ENCODE results near the gene ZNF816. TPM values are rescaled to one million over a fixed set of nuclear protein-coding genes. Genes with fewer than 3 reads are reported as not detected.

ZNF816 gene
- 3.5 and 11.5 TPM in 2 replicates for total RNA-seq

GRCh38 chr19:52962394-52963246, at the start of gene ZNF816:
Gene ZNF816, minus strand, starts transcription at chr19:52962881. Its CDS starts 6,792 bp downstream, at chr19:52956089.

GRCh38 chr19:52922841-52923777, 39.6 kb downstream of the ZNF816 start, which contains the start of gene ZNF888:
Gene ZNF888, minus strand, starts transcription at chr19:52923428. Its CDS starts 5,555 bp downstream, at chr19:52917873.

Other genes starting within 250 kb of the ZNF816 start
- gene ZNF611, start 227.8 kb downstream of the ZNF816 start, total RNA-seq, result 5.0 and 5.8 TPM in 2 replicates
- gene ZNF600, start 176.1 kb downstream of the ZNF816 start, total RNA-seq, result 1.4 and 2.0 TPM in 2 replicates
- 8.7 and 9.5 TPM in 2 replicates for gene ZNF28, start 141.2 kb downstream of the ZNF816 start, total RNA-seq
- gene ZNF468, start 105.3 kb downstream of the ZNF816 start, total RNA-seq, result 6.9 and 8.2 TPM in 2 replicates
- 2.0 and 10.8 TPM in 2 replicates for gene ZNF320, start 65.2 kb downstream of the ZNF816 start, total RNA-seq
- 2.7 and 3.5 TPM in 2 replicates for gene ZNF888, start 39.5 kb downstream of the ZNF816 start, total RNA-seq
- not detected in 2 replicates for gene ERVV-1, start 51.0 kb upstream of the ZNF816 start, total RNA-seq
- not detected in 2 replicates for gene ERVV-2, start 81.9 kb upstream of the ZNF816 start, total RNA-seq
- 12.8 and 18.2 TPM in 2 replicates for gene ZNF160, start 140.5 kb upstream of the ZNF816 start, total RNA-seq
- gene ZNF415, start 170.0 kb upstream of the ZNF816 start, total RNA-seq, result 2.7 and 3.7 TPM in 2 replicates
- gene ZNF347, start 196.2 kb upstream of the ZNF816 start, total RNA-seq, result 2.1 and 2.3 TPM in 2 replicates
- gene ZNF665, start 230.5 kb upstream of the ZNF816 start, total RNA-seq, result 1.7 and 8.2 TPM in 2 replicates